Tracheal epithelial cell (primary cell): Measurements from ENCODE around the gene TEX10. TPM values are rescaled to one million over a fixed set of nuclear protein-coding genes. Genes with fewer than 3 reads are reported as not detected.

Source experiments
- total RNA-seq: library from RNA; depleted of rRNA; stranded (reverse); fragments of >200 nt; gene quantifications from 2 replicates; pipeline ENCODE4 v1.2.1, GENCODE V29; 2014

The TEX10 gene
- total RNA-seq: 31.3 and 32.8 TPM in 2 replicates

DNA sequence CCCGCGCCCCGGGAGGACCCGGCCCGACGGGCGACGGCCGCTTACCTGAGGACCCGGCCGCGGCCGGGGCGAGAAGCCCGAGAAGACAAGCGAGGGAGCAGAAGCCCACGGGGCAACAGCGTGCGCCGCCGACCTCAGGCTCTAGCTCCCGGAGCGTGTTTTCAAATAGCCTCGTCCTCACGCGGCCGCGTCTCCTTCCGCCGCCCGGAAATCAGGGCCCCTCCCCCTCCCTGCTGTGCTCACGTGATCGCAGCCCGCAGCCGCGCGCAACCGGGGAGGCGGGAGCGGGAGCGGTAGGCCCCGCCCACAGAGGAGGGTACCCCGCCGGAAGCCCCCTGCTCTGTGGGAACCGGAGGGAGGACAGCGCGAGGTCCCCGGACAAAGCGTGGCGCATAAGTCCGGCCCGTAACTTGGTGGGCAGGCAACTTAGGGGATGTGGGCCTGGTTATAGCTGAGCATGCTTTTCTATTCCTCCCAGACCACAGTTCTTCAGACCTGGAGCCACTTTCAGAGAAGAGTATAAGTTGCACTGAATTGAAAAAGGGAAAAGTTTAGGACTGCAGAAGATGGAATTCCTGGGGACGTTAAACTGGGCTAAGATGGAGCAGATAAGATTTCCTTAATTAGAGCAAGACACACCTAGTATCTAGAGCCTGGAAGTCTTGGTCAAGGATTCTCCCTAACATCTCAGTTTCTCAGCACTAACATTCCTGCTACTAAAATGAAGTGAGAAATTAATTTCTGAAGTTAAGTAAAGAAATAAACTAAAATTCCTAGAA lies at the start of gene TEX10:
Gene TEX10 (minus strand): TSS at position 216 of the 779 bp plus-strand sequence. CDS start 3,579 bp downstream, outside the sequence.

Other genes with a start within 250 kb of the TEX10 start
- 35.2 and 66.5 TPM in 2 replicates for gene MSANTD3, start 74.2 kb upstream of the TEX10 start, total RNA-seq
- 0.21 and 1.7 TPM in 2 replicates for gene TMEFF1, start 120.2 kb upstream of the TEX10 start, total RNA-seq
- gene CAVIN4, start 225.1 kb upstream of the TEX10 start, total RNA-seq: under 0.01 and 0.24 TPM in 2 replicates